NT2/D1 (cell line): ENCODE data around the gene AWAT2.

ENCODE experiments used
- YY1 ChIP-seq: IDR thresholded peaks from 2 replicates; pipeline ENCODE4 v1.6.1; 2011; ENCODE audit not compliant: insufficient read length, insufficient read depth
- ZNF274 ChIP-seq: IDR thresholded peaks from 2 replicates; pipeline ENCODE4 v1.6.1; 2011; ENCODE audit warnings: mild to moderate bottlenecking, low read depth, low read length

- no peak for TF ChIP-seq YY1
- TF ChIP-seq ZNF274: no peak
These were observed 19.4 kb downstream of the AWAT2 start for GRCh38 chrX:70030301-70030767.
